HepG2 (cell line): Measurements from ENCODE around the gene SGK1. TPM values are rescaled to one million over a fixed set of nuclear protein-coding genes. Genes with fewer than 3 reads are reported as not detected.
A peak's percentile ranks its signal among the peaks of the same experiment; 100 is the strongest.

Source experiments
- ATAC-seq: fragments of 200-7000 bp; cut with Tn5 transposase; 3 replicates; pipeline ENCODE4 v1.9.1; 2020; ENCODE audit warnings: mild to moderate bottlenecking, moderate library complexity
- BruUV-seq: library from RNA; stranded (reverse); fragments of 400-500 nt; replicated peaks from 2 replicates; lab custom pipeline; 2021; lab: Mats Ljungman, UMichigan
- CTCF ChIA-PET: fragments of 300-600 bp; formaldehyde crosslinking; extraction: SDS; loops from one replicate; lab custom pipeline; 2021; ENCODE audit warnings: low total read pairs, inconsistent platforms, low intra/inter-chr PET ratio; lab: Yijun Ruan, JAX
- POLR2A ChIA-PET: fragments of 350-600 bp; sonication (Branson Sonifier 250); formaldehyde crosslinking; loops from one replicate; lab custom pipeline; 2020; ENCODE audit warnings: antibody characterized with exemption, inconsistent platforms; lab: Yijun Ruan, JAX
- DNase-seq: peaks from one replicate; pipeline ENCODE4 v3.0.0-alpha.2; 2015; ENCODE audit warnings: low spot score
- FAIRE-seq: peaks from 3 replicates; lab custom pipeline; 2011; peaks lifted over from hg19 to GRCh38; lab: Jason Lieb, UNC
- H2AFZ ChIP-seq: one replicate; pipeline ENCODE4 v1.6.1; 2011; ENCODE audit warnings: low read length, inconsistent platforms
- H3K27ac ChIP-seq: fragments of 300-600 bp; 3 replicates; pipeline ENCODE4 v1.8.0; 2011; ENCODE audit warnings: mixed run types, mild to moderate bottlenecking, mixed read lengths, low read length, inconsistent platforms; ENCODE audit not compliant: insufficient read depth; ENCODE audit errors: extremely low read length
- H3K27me3 ChIP-seq, 2 experiments: fragments of 200-600 bp in 1 of 2; 2 replicates in 1 of 2; 3 replicates in 1 of 2; pipeline versions ENCODE4 v1.6.0 to v1.8.0; 2011; ENCODE audit warnings: low read length in 2 of 2, mild to moderate bottlenecking in 2 of 2, moderate library complexity in 2 of 2, inconsistent platforms in 1 of 2; ENCODE audit not compliant: insufficient read depth in 2 of 2, control insufficient read depth in 1 of 2
- H3K36me3 ChIP-seq, 2 experiments: fragments of 200-600 bp in 1 of 2; replicated peaks in 1 of 2; 2 replicates in 1 of 2; 3 replicates in 1 of 2; pipeline versions ENCODE4 v1.5.1 to v1.8.0; 2011; ENCODE audit warnings: low read length in 2 of 2, inconsistent platforms in 1 of 2; ENCODE audit not compliant: insufficient read depth in 2 of 2, control insufficient read depth in 1 of 2
- H3K4me1 ChIP-seq: 2 replicates; pipeline ENCODE4 v1.5.1; 2012; ENCODE audit warnings: low read length, inconsistent platforms; ENCODE audit not compliant: insufficient read depth
- H3K4me2 ChIP-seq: 2 replicates; pipeline ENCODE4 v1.6.0; 2011; ENCODE audit warnings: low read depth, low read length, inconsistent platforms
- H3K4me3 ChIP-seq, 3 experiments: fragments of 200-600 bp in 1 of 3; sonication (generic), shearing (Covaris generic) in 1 of 3; replicated peaks in 1 of 3; 2 replicates each; pipeline ENCODE4 v1.5.1; 2011 to 2016; ENCODE audit warnings: low read length in 3 of 3, inconsistent platforms in 2 of 3, low read depth in 2 of 3, mild to moderate bottlenecking in 2 of 3, control low read depth in 1 of 3, mixed read lengths in 1 of 3; ENCODE audit not compliant: insufficient read depth in 1 of 3
- H3K79me2 ChIP-seq: one replicate; pipeline ENCODE4 v1.6.1; 2011; ENCODE audit warnings: low read length, inconsistent platforms; ENCODE audit not compliant: insufficient read depth
- H3K9ac ChIP-seq: 2 replicates; pipeline ENCODE4 v1.6.0; 2011; ENCODE audit warnings: mild to moderate bottlenecking, low read depth, low read length, inconsistent platforms; ENCODE audit not compliant: insufficient read depth
- H3K9me3 ChIP-seq: 2 replicates; pipeline ENCODE4 v1.5.1; 2012; ENCODE audit warnings: mild to moderate bottlenecking, low read length
- H4K20me1 ChIP-seq: 2 replicates; pipeline ENCODE4 v1.6.0; 2011; ENCODE audit warnings: inconsistent platforms, mild to moderate bottlenecking, low read length, moderate library complexity; ENCODE audit not compliant: insufficient read depth
- BCL3 ChIP-seq: sonication (generic); formaldehyde crosslinking; IDR thresholded peaks from 2 replicates; pipeline ENCODE4 v1.5.1; 2020; ENCODE audit warnings: mild to moderate bottlenecking, missing genetic modification reagents, moderate library complexity
- ETS1 ChIP-seq: sonication (generic); formaldehyde crosslinking; IDR thresholded peaks from 2 replicates; pipeline ENCODE4 v1.4.0; 2020; ENCODE audit warnings: missing genetic modification reagents
- FUBP1 ChIP-seq: sonication (generic); formaldehyde crosslinking; IDR thresholded peaks from 2 replicates; pipeline ENCODE4 v1.5.1; 2020; ENCODE audit warnings: missing genetic modification reagents, mild to moderate bottlenecking, borderline replicate concordance
- KMT2B ChIP-seq: IDR thresholded peaks from 2 replicates; pipeline ENCODE4 v1.6.1; 2016; ENCODE audit warnings: missing genetic modification reagents, missing compliant biosample characterization
- TEF ChIP-seq: sonication (generic); formaldehyde crosslinking; IDR thresholded peaks from 2 replicates; pipeline ENCODE4 v1.5.0; 2020; ENCODE audit warnings: missing genetic modification reagents
- YEATS4 ChIP-seq: sonication (generic); formaldehyde crosslinking; IDR thresholded peaks from 2 replicates; pipeline ENCODE4 v1.4.0; 2020; ENCODE audit warnings: missing genetic modification reagents, borderline replicate concordance
- ZNF12 ChIP-seq: sonication (generic); formaldehyde crosslinking; IDR thresholded peaks from 2 replicates; pipeline ENCODE4 v1.5.0; 2020; ENCODE audit warnings: missing genetic modification reagents
- ZNF143 ChIP-seq: sonication (generic); formaldehyde crosslinking; IDR thresholded peaks from 2 replicates; pipeline ENCODE4 v1.4.0; 2020; ENCODE audit warnings: missing genetic modification reagents
- ZNF274 ChIP-seq: sonication (generic); formaldehyde crosslinking; IDR thresholded peaks from 2 replicates; pipeline ENCODE4 v1.5.1; 2020; ENCODE audit warnings: mild to moderate bottlenecking, missing genetic modification reagents
- ZNF362 ChIP-seq: sonication (generic); formaldehyde crosslinking; IDR thresholded peaks from 2 replicates; pipeline ENCODE4 v1.4.0; 2020; ENCODE audit warnings: missing genetic modification reagents, mild to moderate bottlenecking, borderline replicate concordance
- ZNF501 ChIP-seq: sonication (generic); formaldehyde crosslinking; IDR thresholded peaks from 2 replicates; pipeline ENCODE4 v1.5.1; 2020; ENCODE audit warnings: mild to moderate bottlenecking, moderate library complexity, missing genetic modification reagents
- WGBS: methylation state at CpG from one replicate; pipeline ENCODE4 v1.1.6; 2017; ENCODE audit warnings: low lambda C conversion rate; 5-methylcytosine and 5-hydroxymethylcytosine counted together
- in situ Hi-C: cut with HindIII; loops from 2 replicates; pipeline ENCODE4 v1.10.0; 2017; ENCODE audit warnings: low pct_unique_long_range_greater_than_20kb; ENCODE audit not compliant: extremely low pct_ligation_motif_present
- intact Hi-C: fragments of 100-400 bp; cut with micrococcal nuclease; formaldehyde crosslinking; loops from one replicate; pipeline ENCODE4 v1.10.0; 2022; ENCODE audit not compliant: unreplicated experiment
- polyA plus RNA-seq, 8 experiments: library from polyadenylated mRNA; depleted of rRNA in 3 of 8; stranded (reverse) in 7 of 8; unstranded in 1 of 8; fragments of >200 nt; fragmentation: Illumina TruSeq in 4 of 8; extraction: Trizol in 4 of 8; gene quantifications; 2 replicates each; pipeline versions ENCODE4 v1.2.1 to v1.2.3, GENCODE V29; 2011 to 2016; ENCODE audit warnings: low read depth in 4 of 8, missing spikeins in 1 of 8, mixed read lengths in 1 of 8; ENCODE audit not compliant: insufficient read depth in 1 of 8
- total RNA-seq, 5 experiments: library from RNA; depleted of rRNA; stranded (reverse); fragments of >200 nt; fragmentation: Illumina TruSeq; extraction: Trizol; gene quantifications; 2 replicates each; pipeline ENCODE4 v1.2.3, GENCODE V29; 2016; ENCODE audit warnings: low read depth in 1 of 5

SGK1 gene
- total and polyA plus RNA-seq, 2 of the 13 experiments (the other 11 are each of a cell fraction or from before 2014, with no cell fraction given) = 56.1 to 56.2 TPM

- H3K9ac ChIP-seq = peak overlapping the region; percentile 82; the same call in 1 of the 2 replicates
- H3K79me2 ChIP-seq = peaks cover 24% of the 10 kb centered on the region
- no peak overlapping the region for H2AFZ ChIP-seq
- H3K4me1 ChIP-seq = peaks cover 56% of the 10 kb centered on the region
- ChIA-PET CTCF (interaction anchor here (5.4 kb wide), 1 partner anchor 469 kb away, joined by 78 read pairs; no protein-coding TSS in a partner anchor), POLR2A (no interaction called here)
- BruUV-seq = no TSS peak
- WGBS = 88% methylated on average over 5 of the region's 5 CpGs
- FAIRE-seq = no peak
- no peak overlapping the region for H3K27ac ChIP-seq
- H3K36me3 ChIP-seq = peaks cover 20 to 41% of the 10 kb centered on the region in 2 experiments
- TF ChIP-seq ZNF362 (CRISPR knock-in tag) (no peak), BCL3 (no peak), ETS1 (CRISPR knock-in tag) (0 out of 2 replicates have a peak, but pooled peaks have one; percentile 12), ZNF274 (no peak), KMT2B (CRISPR knock-in tag) (no peak), FUBP1 (CRISPR knock-in tag) (0 out of 2 replicates have a peak, but pooled peaks have one; percentile 49), YEATS4 (CRISPR knock-in tag) (no peak), TEF (CRISPR knock-in tag) (no peak), ZNF143 (CRISPR knock-in tag) (no peak), ZNF12 (CRISPR knock-in tag) (no peak), ZNF501 (CRISPR knock-in tag) (no peak)
- ATAC-seq = no peak
- H3K27me3 ChIP-seq = no peaks in the 10 kb centered on the region; a peak in 1 of 5 replicates
- peak overlapping the region; percentile 75 for H3K4me2 ChIP-seq
- intact Hi-C loops = loop anchor here (5.0 to 10.0 kb wide), 2 partner anchors 153 to 711 kb away; no protein-coding TSS in a partner anchor
- no peaks in the 10 kb centered on the region for H3K9me3 ChIP-seq
- H3K4me3 ChIP-seq = peak overlapping the region in 2 of 3 experiments; percentile 11 to 14; a peak in 4 of 6 replicates
- in situ Hi-C loops = loop anchor here (5.0 to 25.0 kb wide), 2 partner anchors 266 to 471 kb away; no protein-coding TSS in a partner anchor
- no peak for DNase-seq
- H4K20me1 ChIP-seq = peaks cover 42% of the 10 kb centered on the region
Measured at GRCh38 chr6:134171517-134171916, 146.4 kb downstream of the SGK1 start.
